Trophoblast cell (in vitro differentiated cells and primary cell): ENCODE measurements around the gene RIPPLY3.

ENCODE experiments used
- DNase-seq, 2 donors: peaks; one replicate each; pipeline ENCODE4 v3.0.0-alpha.2; 2016
- H2AFZ ChIP-seq: 2 replicates; pipeline ENCODE4 v1.6.1; 2013; ENCODE audit warnings: low read length, moderate library complexity, mild to moderate bottlenecking; ENCODE audit not compliant: insufficient read depth, poor library complexity
- H2AK5ac ChIP-seq: 2 replicates; pipeline ENCODE4 v1.6.1; 2013; ENCODE audit warnings: mild to moderate bottlenecking, low read length
- H2BK120ac ChIP-seq: 2 replicates; pipeline ENCODE4 v1.6.1; 2013; ENCODE audit warnings: low read length, mild to moderate bottlenecking, moderate library complexity; ENCODE audit not compliant: insufficient read depth, poor library complexity
- H2BK12ac ChIP-seq: 2 replicates; pipeline ENCODE4 v1.6.1; 2013; ENCODE audit warnings: mild to moderate bottlenecking, low read length, moderate library complexity
- H2BK5ac ChIP-seq: 2 replicates; pipeline ENCODE4 v1.6.1; 2013; ENCODE audit warnings: low read length, low read depth, moderate library complexity, mild to moderate bottlenecking; ENCODE audit not compliant: poor library complexity
- H3K14ac ChIP-seq: 2 replicates; pipeline ENCODE4 v1.6.1; 2013; ENCODE audit warnings: mild to moderate bottlenecking, low read length
- H3K18ac ChIP-seq: 2 replicates; pipeline ENCODE4 v1.6.1; 2013; ENCODE audit warnings: mild to moderate bottlenecking, low read length
- H3K23ac ChIP-seq: 2 replicates; pipeline ENCODE4 v1.6.1; 2013; ENCODE audit warnings: low read length
- H3K27ac ChIP-seq: 2 replicates; pipeline ENCODE4 v1.5.1; 2013; ENCODE audit warnings: low read depth, mild to moderate bottlenecking, inconsistent platforms, low read length, moderate library complexity
- H3K27me3 ChIP-seq: 2 replicates; pipeline ENCODE4 v1.6.1; 2013; ENCODE audit warnings: inconsistent platforms, mild to moderate bottlenecking, low read length, moderate library complexity; ENCODE audit not compliant: insufficient read depth
- H3K36me3 ChIP-seq, 2 experiments: 1 replicate in 1 of 2; 2 replicates in 1 of 2; pipeline ENCODE4 v1.6.1; 2013; ENCODE audit warnings: low read length in 2 of 2, mild to moderate bottlenecking in 2 of 2, moderate library complexity in 1 of 2; ENCODE audit not compliant: insufficient read depth in 2 of 2, control insufficient read depth in 1 of 2
- H3K4ac ChIP-seq: 2 replicates; pipeline ENCODE4 v1.6.1; 2013; ENCODE audit warnings: low read depth, mild to moderate bottlenecking, low read length, moderate library complexity
- H3K4me1 ChIP-seq, 2 experiments: 1 replicate in 1 of 2; 2 replicates in 1 of 2; pipeline ENCODE4 v1.6.1; 2013; ENCODE audit warnings: low read length in 2 of 2, mild to moderate bottlenecking in 2 of 2, moderate library complexity in 1 of 2; ENCODE audit not compliant: insufficient read depth in 2 of 2, control insufficient read depth in 1 of 2
- H3K4me2 ChIP-seq: 2 replicates; pipeline ENCODE4 v1.6.1; 2013; ENCODE audit warnings: inconsistent platforms, mild to moderate bottlenecking, low read length, moderate library complexity
- H3K4me3 ChIP-seq: 2 replicates; pipeline ENCODE4 v1.5.1; 2013; ENCODE audit warnings: mild to moderate bottlenecking, low read depth, low read length, inconsistent platforms
- H3K79me1 ChIP-seq: one replicate; pipeline ENCODE4 v1.6.1; 2013; ENCODE audit warnings: low read length
- H3K79me2 ChIP-seq: 2 replicates; pipeline ENCODE4 v1.6.1; 2013; ENCODE audit warnings: low read length, mild to moderate bottlenecking; ENCODE audit not compliant: control insufficient read depth, insufficient read depth, poor library complexity
- H3K9ac ChIP-seq: 2 replicates; pipeline ENCODE4 v1.6.1; 2013; ENCODE audit warnings: mild to moderate bottlenecking, low read length
- H3K9me3 ChIP-seq: 2 replicates; pipeline ENCODE4 v1.6.1; 2013; ENCODE audit warnings: low read depth, mild to moderate bottlenecking, control low read depth, inconsistent platforms, low read length; ENCODE audit not compliant: insufficient read depth
- H4K12ac ChIP-seq: 2 replicates; pipeline ENCODE4 v1.6.1; 2013; ENCODE audit warnings: low read depth, mild to moderate bottlenecking, low read length, moderate library complexity
- H4K8ac ChIP-seq: 2 replicates; pipeline ENCODE4 v1.6.1; 2013; ENCODE audit warnings: low read depth, mild to moderate bottlenecking, low read length, moderate library complexity
- H4K91ac ChIP-seq: one replicate; pipeline ENCODE4 v1.6.1; 2013; ENCODE audit warnings: low read depth, mild to moderate bottlenecking, low read length, moderate library complexity
- WGBS: extraction: QIAGEN DNeasy Blood & Tissue Kit; methylation state at CpG from one replicate; pipeline ENCODE4 v1.1.7; 2013; ENCODE audit warnings: missing lambda C conversion rate; ENCODE audit not compliant: insufficient read length, insufficient coverage; ENCODE audit errors: extremely low coverage; 5-methylcytosine and 5-hydroxymethylcytosine counted together

The RIPPLY3 gene

DNA sequence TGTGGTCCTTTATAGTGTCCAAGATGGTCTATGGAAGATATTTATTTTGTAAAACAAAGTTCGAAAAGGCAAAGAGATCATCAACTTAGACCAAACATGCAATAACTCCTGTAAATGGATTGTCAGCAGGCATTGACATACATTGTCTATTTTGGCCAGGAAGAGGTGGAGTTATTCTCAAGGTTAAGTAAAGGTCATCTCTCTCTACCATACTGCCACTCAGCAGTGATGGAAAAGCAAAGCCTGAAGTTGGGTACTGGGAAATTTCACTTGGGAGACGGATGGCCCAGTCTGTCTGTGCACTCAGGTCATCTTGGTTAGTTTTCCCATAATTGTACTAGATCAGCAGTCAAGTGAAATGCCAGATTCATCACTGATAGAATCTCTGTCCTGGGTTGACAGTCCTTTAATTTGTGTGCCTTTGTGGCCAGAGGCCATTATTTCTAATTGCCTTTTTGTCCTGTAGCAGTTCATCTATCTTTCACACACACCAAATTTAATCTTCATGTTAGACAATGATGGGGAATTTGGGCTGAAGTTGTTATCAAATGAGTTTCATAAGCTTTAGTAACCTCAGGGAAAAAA, 48.9 kb downstream of the RIPPLY3 start:
- no CpG with 5 or more reads among the region's 2 CpGs for WGBS

DNA sequence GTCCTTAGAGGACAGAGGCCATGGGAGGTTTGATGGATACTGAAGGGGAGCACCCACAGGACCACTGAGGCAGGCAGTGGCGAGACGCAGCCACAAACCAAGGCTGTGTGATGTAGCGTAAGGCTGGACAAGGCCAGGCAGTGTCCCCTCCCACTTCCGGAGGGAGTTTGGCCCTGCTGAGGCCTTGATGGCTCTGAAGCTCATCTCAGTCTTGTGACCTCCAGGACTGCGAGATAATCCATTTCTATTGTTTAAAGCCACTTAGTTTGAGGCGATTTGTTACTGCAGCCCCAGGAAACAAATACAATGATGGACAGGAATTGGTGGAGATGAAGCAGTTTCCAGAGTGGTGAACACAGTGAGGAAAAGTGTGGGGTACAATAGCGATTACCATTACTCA, 51.1 kb downstream of the RIPPLY3 start:
- Histone ChIP-seq H3K4me2 (no peak overlapping the region), H3K4me3 (no peak overlapping the region), H4K91ac (no peak overlapping the region), H4K12ac (no peak overlapping the region), H3K9ac (no peak overlapping the region), H3K27me3 (no peaks in the 10 kb centered on the region), H2AFZ (no peak overlapping the region), H3K14ac (no peak overlapping the region), H2BK12ac (no peak overlapping the region), H3K23ac (peak overlapping the region; percentile 40), H3K4ac (no peak overlapping the region), H2BK5ac (no peak overlapping the region), H3K79me1 (no peaks in the 10 kb centered on the region), H3K4me1 (no peaks in the 10 kb centered on the region), H2BK120ac (no peak overlapping the region), H3K79me2 (no peaks in the 10 kb centered on the region), H3K18ac (no peak overlapping the region), H3K9me3 (peaks cover 7% of the 10 kb centered on the region), H3K36me3 (no peaks in the 10 kb centered on the region), H2AK5ac (no peak overlapping the region), H4K8ac (no peak overlapping the region), H3K27ac (no peak overlapping the region)
- WGBS: no CpG with 5 or more reads among the region's 7 CpGs
- DNase-seq: no peak

More for the DNA sequence above, 48.9 kb downstream of the RIPPLY3 start:
- H4K8ac ChIP-seq: no peak overlapping the region
- no peaks in the 10 kb centered on the region for H3K27me3 ChIP-seq
- no peak overlapping the region for H3K23ac ChIP-seq
- H4K91ac ChIP-seq: no peak overlapping the region
- no peaks in the 10 kb centered on the region for H3K79me1 ChIP-seq
- H3K9me3 ChIP-seq: peaks cover 7% of the 10 kb centered on the region
- H2AK5ac ChIP-seq: no peak overlapping the region
- no peak overlapping the region for H2BK12ac ChIP-seq
- no peak overlapping the region for H3K4me3 ChIP-seq
- no peak overlapping the region for H3K4ac ChIP-seq
- no peak overlapping the region for H2BK120ac ChIP-seq
- H3K14ac ChIP-seq: no peak overlapping the region
- H3K18ac ChIP-seq: no peak overlapping the region
- no peaks in the 10 kb centered on the region for H3K36me3 ChIP-seq
- no peak overlapping the region for H3K9ac ChIP-seq
- H3K27ac ChIP-seq: no peak overlapping the region
- no peak overlapping the region for H3K4me2 ChIP-seq
- H3K79me2 ChIP-seq: no peaks in the 10 kb centered on the region
- H4K12ac ChIP-seq: no peak overlapping the region
- no peaks in the 10 kb centered on the region for H3K4me1 ChIP-seq
- H2BK5ac ChIP-seq: no peak overlapping the region
- H2AFZ ChIP-seq: no peak overlapping the region
- DNase-seq: no peak

DNA sequence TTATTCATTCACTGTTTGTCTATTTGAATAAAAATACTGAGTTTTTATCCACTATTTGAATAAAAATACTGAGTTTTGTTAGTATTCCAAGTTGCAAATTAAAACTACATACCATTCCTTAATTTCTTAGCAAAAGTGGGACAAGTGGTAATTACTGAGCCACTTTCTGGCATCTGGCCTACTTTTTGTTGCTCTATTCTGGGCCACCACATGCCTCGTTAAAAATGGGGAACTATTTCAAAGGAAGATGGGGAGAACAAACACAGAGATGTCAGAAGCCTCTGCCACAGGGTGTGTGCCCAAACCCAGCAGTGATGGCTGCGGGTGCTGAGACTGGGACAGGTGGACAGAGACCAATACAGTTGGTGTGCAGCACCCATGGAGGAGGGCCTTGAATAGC, 51.8 kb downstream of the RIPPLY3 start:
- Histone ChIP-seq H4K91ac (no peak overlapping the region), H2AFZ (no peak overlapping the region), H2BK5ac (no peak overlapping the region), H4K8ac (no peak overlapping the region), H3K14ac (no peak overlapping the region), H3K4me3 (no peak overlapping the region), H3K27me3 (no peaks in the 10 kb centered on the region), H2BK120ac (no peak overlapping the region), H3K4me1 (no peaks in the 10 kb centered on the region), H2AK5ac (no peak overlapping the region), H2BK12ac (no peak overlapping the region), H3K36me3 (no peaks in the 10 kb centered on the region), H3K9ac (no peak overlapping the region), H3K4ac (no peak overlapping the region), H3K9me3 (peaks cover 7% of the 10 kb centered on the region), H3K23ac (no peak overlapping the region), H3K18ac (no peak overlapping the region), H3K4me2 (no peak overlapping the region), H3K79me1 (no peaks in the 10 kb centered on the region), H3K27ac (no peak overlapping the region), H3K79me2 (no peaks in the 10 kb centered on the region), H4K12ac (no peak overlapping the region)
- no CpG with 5 or more reads among the region's 2 CpGs for WGBS
- DNase-seq: no peak

DNA sequence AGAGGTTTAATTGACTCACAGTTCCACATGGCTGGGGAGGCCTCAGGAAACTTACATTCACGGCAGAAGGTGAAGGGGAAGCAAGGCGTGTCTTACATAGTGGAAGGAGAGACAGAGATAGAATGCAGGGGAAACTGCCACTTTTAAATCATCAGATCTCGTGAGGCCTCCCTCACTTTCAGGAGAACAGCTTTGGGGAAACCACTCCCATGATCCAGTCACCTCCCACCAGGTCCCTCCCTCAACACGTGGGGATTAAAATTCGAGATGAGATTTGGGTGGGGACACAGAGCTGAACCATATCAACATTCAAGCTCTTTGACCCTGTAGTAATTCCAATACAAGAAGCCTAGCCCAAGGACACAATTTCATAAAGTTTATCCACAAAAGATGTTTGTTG, 52.7 kb downstream of the RIPPLY3 start:
- H3K4me1 ChIP-seq: no peaks in the 10 kb centered on the region
- no peak overlapping the region for H3K4me3 ChIP-seq
- H4K8ac ChIP-seq: no peak overlapping the region
- no peaks in the 10 kb centered on the region for H3K79me2 ChIP-seq
- H3K18ac ChIP-seq: no peak overlapping the region
- H3K27ac ChIP-seq: no peak overlapping the region
- H3K4ac ChIP-seq: no peak overlapping the region
- H2BK5ac ChIP-seq: no peak overlapping the region
- H4K12ac ChIP-seq: no peak overlapping the region
- H3K79me1 ChIP-seq: no peaks in the 10 kb centered on the region
- H2AFZ ChIP-seq: no peak overlapping the region
- H3K36me3 ChIP-seq: no peaks in the 10 kb centered on the region
- H3K9me3 ChIP-seq: peaks cover 7% of the 10 kb centered on the region
- H2AK5ac ChIP-seq: no peak overlapping the region
- H3K14ac ChIP-seq: no peak overlapping the region
- no peak overlapping the region for H2BK120ac ChIP-seq
- no peak overlapping the region for H3K4me2 ChIP-seq
- DNase-seq: no peak
- no CpG with 5 or more reads among the region's 5 CpGs for WGBS
- no peak overlapping the region for H4K91ac ChIP-seq
- no peak overlapping the region for H3K9ac ChIP-seq
- no peak overlapping the region for H3K23ac ChIP-seq
- H3K27me3 ChIP-seq: no peaks in the 10 kb centered on the region
- no peak overlapping the region for H2BK12ac ChIP-seq
